HG03066 (cell line): ENCODE data around the gene SLC1A3.

Experiments used
- ATAC-seq: cut with Tn5 transposase; IDR thresholded peaks from one replicate; pipeline ENCODE4 v1.9.1; 2021; ENCODE audit warnings: low read depth; ENCODE audit not compliant: unreplicated experiment

Gene SLC1A3

DNA sequence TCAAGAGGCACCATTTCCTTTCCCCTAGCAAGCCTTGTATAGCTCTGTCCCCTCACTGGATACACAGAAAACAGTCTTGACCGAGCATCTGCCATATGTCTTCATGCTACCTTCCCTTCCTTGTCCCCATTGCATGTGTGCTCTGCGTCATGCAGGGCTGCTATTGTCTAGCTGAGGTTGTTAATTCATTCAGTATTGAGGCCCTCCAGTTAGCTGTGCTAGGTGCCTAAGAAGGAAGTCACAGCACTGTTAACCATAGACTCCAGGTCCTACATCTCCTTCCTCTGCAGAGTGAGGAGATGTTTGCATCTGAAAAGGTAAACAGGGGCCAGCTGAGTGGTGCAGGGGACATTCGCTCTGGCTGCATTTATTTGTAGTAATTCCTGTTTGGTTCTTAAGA lies 48.2 kb downstream of the SLC1A3 start:
- no peak for ATAC-seq

DNA sequence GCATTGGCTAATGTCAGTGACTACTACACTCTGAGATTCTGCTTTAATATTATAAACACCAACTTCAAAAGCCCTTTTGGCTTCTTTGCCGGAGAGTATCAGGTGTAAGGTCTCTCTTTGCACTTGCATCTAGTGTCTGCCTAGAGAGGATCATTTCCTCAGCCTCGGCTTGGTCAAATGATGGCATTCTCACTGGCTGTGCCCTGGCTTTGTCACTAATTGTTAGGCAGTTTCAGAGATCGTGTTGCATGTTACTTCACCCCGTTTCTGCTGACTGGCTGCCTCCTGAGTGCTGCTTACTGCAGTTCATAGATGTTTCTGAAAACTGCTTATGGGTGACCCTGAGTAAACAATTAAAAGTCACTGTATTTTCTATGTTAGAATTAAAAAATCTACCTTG lies 48.8 kb downstream of the SLC1A3 start:
- ATAC-seq = no peak

DNA sequence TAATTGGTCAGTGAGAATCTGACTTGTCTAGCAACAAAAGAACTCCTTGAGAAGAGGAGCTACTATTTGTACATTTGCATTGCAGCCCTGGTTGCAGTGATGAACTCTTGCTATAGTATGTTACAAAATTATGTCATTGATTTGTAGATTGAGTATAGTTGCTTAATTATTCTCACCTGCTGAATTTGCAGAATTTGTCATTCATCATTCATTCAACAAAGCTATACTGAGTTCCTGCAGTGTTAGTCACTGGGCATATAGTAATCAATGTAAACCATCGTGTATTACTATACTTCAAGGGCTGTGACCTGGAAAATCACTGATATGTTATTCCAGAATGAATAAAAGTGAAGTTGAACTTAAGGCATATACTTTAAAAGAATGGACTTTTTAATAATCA lies 50.1 kb downstream of the SLC1A3 start:
- no peak for ATAC-seq

DNA sequence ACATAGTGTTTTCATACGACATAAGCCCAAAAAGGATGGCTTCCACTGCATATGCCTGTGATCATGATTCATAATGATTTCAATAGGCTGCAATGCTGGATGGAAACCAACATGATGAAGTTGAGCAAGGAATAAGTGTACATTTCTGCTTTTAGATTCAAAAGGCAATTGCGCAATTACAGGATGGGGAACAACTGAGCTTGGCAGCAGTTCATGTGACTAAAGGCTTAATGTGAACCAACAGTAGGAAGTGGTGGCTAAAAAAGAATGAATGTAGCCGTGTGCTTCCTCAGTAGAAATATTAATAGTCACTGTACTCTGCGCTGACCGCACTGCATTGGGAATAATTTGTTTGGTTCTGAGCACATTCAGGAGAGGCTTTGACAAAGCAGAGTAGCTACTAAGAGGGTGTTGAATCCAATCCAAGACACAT lies 51.2 kb downstream of the SLC1A3 start:
- ATAC-seq = no peak

DNA sequence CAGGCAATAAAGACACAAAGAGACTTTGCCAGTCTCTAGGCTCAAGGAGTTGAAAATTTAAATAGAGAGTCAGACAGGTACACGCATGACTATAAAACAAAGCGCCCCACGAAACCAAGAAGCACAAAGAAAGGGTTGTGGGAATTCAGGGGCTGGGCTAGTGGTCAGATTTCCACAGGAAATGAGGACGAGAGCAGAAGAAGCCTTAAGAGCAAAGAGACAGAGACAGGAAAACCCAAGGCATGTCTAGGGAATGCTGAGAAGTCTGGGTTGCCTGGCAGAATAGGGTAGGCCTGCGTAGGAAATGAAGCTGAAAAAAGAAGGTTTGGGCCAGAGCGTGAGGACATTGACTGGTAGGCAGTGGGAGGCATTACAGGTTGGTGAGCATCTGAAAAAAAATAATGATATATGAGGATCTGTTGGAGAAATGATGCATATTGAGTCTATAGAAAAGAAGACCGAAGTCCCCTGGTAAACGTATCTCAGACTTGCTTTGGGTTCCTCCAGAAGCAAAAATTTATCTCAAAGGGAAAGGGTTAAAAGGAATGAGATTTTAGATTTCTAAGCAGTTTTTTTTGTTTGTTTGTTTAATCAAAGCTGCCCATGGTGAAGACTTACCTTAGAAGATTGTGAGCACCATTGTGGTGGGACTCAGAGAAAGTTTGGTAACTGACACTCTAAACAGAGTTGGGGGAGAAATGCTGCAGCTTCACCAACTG lies 51.8 kb downstream of the SLC1A3 start:
- no peak for ATAC-seq

DNA sequence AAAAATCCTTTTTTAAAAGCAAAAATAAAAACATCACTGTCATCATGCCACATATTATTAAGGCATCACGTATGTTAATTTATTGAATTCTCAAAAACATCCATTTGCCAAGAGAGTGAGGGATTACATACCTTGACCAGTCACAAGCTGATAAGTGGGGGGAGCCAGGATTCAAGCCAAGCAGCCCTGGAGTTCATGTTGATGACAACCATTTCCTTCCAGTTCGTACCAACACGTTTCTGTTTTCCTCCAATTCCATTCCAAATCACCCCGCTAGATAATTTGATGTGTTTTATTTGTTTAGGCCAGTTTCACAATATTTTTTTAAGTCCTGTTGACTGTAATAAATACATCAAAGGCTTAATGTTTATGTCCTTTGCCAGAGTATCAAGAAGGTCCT lies 53.0 kb downstream of the SLC1A3 start:
- no peak for ATAC-seq

DNA sequence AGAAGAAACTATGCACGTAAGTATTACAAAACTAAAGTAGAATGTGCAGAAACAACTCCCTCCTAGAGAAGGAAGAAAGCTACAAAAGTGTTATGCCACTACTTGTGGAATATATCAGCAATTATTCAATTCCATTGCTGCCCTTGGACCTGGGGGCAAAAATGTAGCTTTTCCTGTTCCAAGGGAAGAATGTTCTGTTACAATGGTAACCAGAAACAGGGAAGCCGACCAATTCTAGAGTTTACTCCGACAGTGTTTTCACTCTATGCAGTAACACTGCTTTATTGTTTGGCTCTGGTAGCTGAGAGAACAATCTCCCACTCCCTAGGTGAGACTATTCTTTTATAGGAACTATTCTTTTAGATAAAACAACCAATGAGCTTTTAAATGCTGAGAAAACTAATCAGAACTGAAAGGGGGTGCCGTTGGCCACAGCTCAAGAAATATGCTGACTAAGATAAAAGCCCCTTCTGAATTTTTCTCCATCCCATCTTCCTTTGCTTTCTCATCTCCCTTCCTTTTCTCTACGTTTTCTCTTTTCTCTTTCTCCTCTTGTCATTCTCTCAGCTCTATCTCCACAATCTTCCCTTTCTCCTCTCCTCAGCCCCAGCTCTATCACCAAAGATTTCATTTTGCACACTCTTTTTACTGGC lies 54.1 kb downstream of the SLC1A3 start:
- no peak for ATAC-seq

DNA sequence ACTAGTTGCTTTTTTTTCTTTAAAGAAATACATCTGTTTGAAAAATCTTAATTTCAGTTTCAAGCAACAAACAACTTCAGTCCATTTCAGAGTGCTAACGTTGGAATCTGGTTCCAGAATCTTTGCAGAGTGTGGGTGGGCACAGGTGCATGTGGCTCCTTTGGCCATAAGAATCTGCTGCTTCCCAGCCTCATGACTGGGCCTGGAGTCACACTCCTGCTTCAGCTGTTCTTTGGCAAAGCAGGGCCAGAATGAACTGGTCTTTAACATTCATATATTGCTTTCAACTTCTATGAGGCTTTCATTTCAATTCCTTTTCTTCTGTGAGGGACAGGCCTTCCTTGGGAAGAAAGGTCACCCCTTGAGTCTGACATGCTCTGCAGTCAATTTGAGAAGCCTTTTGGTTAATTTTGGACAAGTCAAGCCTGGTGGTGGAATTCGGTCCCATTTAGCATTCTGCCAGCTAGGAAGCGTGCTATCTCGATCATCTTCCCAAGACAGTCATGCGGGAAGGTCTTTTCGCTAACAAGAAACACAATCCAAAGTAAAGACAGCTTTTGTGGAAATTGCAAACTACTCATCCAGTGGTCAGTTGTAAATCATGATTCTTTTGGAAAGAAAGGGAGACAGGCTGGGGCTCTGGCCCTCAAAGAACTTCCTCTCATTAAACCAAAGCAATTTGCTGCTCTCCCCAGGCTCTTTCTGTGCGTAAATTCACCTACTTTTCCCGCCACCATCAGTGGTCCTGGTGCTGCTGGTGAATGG lies 55.2 kb downstream of the SLC1A3 start:
- no peak for ATAC-seq

DNA sequence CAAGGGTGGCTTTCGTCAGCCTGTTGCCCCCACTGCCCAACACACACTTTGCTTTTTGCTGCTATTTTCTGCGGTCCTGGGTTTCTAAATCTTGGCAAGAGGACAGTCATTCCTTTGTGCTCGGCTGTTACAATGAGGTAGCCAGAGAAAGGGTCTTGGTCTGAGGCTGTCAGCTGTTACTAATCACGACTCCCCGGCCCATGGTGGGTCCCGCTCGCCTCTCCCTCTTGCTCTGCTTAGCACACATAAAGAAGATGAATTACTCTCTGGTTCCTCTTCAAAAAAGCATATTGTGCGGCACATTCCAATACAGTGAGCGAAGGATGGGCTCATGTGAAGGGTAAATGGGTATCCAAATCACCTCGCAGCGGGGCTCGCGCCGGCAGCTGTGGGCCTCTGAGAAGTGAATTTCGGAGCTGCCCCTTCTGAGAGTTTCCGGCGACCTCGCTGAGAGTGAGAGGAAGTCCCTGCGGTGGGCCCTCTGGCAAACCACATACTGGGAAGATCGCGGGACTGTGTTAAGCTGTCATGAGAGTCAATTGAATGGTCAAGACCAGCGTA lies 56.0 kb downstream of the SLC1A3 start:
- ATAC-seq = no peak

DNA sequence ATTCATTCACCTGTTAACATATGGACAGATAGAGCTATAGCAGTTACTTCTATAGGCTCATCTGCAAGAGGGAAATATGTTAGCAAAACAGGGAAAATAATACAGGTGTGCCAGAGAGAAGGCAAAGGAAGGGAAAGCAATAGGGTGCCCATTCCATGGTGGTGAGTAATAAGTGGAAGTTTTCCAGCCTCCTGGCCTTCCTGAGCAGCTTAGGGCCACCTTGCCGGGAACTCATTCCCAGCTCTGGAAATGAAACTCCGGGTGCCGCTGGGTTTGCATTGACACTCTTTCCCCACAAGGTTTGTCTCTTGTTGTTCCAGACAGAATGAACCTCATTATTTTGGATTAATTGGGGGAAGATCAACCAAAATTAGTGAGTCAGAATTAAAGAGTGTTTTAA lies 58.4 kb downstream of the SLC1A3 start:
- no peak for ATAC-seq

DNA sequence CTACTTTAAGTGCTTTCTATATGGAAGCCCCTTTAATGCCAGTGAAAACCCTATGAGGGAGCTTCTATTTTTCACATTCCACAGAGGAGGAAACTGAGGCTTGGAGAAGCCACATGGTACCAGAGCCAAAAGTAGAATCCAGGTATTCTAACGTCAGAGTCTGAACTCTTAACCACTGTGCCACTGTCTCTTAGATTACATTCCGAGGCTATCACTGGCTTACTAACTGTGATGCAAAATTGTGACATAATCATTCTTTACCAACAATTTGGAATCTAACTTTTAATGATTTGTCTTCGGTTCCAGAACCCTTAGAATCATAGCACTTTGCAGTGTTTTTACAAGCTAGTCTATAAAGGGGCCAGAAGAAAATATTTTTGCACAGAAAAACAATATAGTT lies 59.2 kb downstream of the SLC1A3 start:
- ATAC-seq = no peak

DNA sequence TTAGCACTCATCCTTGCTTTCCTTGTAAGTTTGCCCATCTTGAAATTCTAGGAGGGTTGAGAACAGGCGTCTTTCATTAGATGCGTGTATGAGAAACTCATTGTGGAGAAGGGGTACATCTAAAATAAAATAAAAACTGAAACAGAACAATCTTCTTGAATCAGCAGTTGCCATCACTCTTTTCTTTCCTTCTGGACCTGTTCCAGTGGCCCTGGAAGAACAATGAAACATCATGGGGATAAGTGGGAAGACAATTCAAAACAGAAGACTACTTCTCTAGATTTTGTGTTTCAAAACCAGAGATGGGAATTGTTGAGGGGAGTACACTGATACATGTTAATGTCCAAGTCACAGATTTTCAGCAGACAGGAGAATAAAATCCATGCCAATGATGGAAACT lies 59.9 kb downstream of the SLC1A3 start:
- ATAC-seq = no peak

DNA sequence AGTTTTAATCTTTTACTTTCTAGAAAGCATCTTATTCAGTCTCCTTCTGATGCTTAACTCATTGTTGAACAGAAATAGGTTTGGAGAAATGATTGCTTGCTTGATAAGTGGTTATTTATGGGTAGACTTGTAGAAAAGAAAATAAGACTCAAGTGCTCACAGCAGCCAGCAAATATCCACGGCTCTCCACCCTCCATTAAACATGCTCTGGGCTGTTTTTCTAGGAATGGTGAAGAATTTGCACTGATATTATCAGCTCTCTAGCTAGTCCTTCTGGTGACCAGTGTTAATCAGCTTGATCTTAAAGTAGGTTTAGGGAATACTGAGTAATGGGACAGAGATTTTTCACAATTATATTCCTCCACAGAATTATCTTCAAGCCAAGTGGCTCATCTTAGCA lies 60.6 kb downstream of the SLC1A3 start:
- ATAC-seq = no peak

DNA sequence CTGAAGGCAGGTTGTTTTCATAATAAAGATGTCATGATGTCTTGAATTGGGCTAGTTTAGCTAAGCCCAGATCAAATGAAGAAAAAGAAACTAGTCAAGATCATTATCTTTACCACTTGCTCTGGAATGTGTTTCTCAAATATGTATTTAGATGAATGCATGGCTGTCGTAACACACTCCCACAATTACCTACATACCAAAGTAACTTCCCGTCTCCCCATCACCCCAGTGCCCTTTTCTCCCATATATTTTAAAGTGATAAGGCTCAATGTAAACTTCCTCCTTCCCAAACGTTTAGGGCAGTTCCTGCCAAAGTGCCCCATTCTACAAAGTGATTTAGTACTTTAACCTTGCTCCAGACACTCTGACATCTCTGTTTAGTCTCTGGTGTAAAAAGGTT lies 61.4 kb downstream of the SLC1A3 start:
- no peak for ATAC-seq

DNA sequence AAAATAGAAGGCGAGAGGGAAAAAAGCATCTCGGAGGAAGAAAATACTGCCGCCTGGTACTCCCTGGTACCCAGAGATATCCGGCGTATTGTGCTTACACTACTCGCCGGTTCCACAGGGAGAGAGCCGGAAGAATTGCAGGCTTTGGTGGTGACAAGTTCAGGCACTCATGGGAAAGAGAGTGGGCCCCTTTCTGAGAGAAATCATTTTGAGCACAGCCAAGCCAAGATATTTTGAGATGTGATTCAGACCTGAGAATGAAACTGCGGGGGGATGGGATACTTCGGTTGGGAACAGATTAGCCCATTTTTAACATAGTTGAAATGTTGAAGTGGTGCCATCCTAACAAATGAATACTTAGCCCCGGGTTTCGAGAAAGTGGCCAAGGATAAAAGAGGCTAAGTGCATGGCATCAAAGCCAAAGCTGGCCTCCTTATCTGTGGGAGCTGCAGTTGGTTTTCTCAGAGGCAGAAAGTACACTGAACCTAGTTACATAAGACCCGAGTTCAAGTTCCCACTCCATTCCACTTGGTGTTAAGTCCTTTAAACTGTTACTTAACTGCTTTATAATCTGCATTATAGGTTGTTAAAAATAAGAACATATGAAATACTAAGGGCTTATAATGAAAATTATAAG lies 62.7 kb downstream of the SLC1A3 start:
- no peak for ATAC-seq

DNA sequence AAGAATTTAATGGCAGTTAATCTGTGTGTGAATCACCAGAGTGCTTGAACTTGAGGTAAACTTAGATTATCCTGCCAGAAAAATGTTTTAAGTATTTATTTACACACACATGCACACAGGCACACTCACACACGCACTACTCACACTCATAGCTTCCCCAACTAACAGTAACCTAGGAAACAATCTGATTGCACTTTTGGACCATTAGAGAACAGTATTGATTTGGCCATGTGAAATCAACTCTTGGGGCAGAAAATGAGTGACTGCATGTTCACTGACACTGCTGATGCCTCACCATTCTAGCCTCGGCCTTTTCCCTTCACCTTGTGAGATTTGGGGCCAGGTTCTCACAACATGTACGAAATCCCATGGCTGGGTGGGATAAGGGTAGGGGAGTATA lies 64.1 kb downstream of the SLC1A3 start:
- no peak for ATAC-seq

DNA sequence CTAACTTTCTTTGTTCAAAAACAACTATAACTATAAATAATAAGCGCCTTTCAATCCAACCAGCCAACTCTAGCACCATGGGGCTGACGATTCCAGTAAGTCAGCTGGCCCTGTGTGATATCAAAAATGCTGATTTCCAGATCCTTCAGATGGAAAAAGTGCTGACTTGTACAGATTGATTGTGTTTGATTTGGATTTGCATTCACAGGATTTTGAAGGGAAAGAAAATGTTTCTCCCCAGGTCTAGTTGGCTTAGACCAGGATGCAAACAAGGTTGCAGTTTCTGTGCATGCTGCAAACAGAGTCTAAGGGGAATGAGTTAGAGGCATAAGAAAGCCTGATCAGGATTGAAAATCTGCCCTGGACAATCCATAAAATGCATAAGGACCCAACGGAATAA lies 68.9 kb downstream of the SLC1A3 start:
- no peak for ATAC-seq

DNA sequence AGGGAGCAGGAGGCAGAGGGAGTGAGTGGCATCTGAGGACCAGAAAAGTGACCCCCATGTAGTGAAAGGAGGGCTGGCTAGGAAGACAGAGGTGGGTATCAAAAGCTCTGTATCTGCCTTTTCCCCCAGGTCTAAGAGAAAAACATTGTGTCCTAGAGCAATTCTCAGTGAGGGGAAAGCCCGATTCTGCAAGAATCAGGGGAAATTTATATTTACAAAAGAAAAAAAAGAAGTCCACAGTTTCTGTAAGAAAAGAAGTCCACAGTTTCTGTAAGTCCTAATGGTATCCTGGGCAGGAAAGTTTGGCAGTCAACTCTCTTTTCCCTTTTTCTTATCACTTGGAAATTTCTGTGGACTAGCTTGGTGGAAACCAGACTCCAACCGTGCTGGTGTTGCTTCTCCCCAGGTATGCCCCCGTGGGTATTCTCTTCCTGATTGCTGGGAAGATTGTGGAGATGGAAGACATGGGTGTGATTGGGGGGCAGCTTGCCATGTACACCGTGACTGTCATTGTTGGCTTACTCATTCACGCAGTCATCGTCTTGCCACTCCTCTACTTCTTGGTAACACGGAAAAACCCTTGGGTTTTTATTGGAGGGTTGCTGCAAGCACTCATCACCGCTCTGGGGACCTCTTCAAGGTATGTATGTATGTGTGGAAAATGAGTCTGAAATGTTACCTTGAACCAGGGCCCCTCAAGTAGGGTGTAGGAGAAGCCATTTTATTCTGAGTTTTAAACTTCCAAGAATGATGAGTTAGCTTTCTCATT lies 73.0 kb downstream of the SLC1A3 start:
- no peak for ATAC-seq

DNA sequence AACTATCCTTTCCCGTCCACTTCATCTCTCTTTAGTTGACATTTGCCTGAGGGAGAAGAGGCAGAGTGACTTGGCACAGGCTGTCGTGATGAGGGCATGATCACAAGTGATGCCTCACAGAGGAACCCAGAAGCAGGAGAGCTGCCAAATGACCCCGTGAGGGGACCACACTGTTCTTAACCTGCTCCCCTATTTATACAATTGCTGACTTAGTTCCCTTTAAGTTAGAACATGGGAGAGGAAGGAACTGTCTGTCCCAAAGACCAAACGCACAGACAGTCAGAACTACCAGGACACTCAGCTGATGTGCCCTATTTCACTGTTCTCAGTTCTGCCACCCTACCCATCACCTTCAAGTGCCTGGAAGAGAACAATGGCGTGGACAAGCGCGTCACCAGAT lies 73.7 kb downstream of the SLC1A3 start:
- ATAC-seq = no peak

DNA sequence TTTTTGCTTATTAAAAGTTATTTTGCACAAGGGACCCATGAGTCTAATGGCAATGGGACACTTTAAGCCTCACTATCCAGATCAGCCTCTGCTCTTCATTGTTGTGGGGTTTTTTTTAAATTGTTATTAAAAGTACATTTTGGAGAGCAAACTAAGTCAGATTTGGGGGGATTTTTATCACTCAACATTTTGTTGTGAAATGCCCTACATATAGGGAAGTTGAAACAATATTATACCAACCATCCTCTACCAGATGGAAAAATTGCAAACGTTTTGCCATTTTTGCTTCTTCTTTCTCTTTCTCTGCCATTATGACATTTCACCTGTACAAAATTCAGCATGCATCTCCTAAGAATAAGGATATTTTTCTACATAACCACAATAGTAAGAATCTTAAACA lies 75.3 kb downstream of the SLC1A3 start:
- no peak for ATAC-seq
